ENCODE measurements around the gene HOXC9.

The HOXC9 gene

DNA sequence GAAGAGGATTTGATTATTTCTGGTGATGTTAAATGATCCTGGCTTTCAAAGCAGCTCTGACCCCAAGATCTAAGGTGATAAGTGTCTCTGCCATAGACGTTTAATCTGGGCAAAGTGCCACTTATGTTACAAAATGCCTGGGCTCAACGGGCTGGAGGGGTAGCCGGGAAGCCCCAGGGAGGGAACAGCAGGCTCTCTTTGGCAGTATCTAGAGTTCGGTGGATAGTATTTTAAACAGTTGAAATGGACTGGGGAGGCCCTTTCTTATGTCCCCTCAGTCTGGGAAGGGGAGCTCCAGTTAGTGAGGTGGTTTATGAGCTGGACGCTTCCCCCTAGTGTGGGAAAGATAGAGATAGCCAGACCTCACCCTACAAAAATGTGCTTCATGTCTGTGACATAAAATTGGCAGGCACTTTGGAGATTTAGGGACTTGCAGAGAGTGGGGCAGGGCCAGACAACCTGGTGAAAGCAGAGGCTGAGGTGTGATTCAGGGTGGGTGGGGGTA lies 32.5 kb upstream of the HOXC9 start:
- TF ChIP-seq, protein P1, sequence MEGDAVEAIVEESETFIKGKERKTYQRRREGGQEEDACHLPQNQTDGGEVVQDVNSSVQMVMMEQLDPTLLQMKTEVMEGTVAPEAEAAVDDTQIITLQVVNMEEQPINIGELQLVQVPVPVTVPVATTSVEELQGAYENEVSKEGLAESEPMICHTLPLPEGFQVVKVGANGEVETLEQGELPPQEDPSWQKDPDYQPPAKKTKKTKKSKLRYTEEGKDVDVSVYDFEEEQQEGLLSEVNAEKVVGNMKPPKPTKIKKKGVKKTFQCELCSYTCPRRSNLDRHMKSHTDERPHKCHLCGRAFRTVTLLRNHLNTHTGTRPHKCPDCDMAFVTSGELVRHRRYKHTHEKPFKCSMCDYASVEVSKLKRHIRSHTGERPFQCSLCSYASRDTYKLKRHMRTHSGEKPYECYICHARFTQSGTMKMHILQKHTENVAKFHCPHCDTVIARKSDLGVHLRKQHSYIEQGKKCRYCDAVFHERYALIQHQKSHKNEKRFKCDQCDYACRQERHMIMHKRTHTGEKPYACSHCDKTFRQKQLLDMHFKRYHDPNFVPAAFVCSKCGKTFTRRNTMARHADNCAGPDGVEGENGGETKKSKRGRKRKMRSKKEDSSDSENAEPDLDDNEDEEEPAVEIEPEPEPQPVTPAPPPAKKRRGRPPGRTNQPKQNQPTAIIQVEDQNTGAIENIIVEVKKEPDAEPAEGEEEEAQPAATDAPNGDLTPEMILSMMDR (IDR thresholded peaks at IDR 0.05; ENCODE audit: low read depth, low read length), result no peak
- no peak for DNase-seq (ENCODE audit: low read depth, low spot score)
- in situ Hi-C loops (cut with HindIII; ENCODE audit: low sequenced_read_pairs), result no loop called here
- no peak overlapping the region for H3K4me3 ChIP-seq (ENCODE audit: low read depth, low read length)

DNA sequence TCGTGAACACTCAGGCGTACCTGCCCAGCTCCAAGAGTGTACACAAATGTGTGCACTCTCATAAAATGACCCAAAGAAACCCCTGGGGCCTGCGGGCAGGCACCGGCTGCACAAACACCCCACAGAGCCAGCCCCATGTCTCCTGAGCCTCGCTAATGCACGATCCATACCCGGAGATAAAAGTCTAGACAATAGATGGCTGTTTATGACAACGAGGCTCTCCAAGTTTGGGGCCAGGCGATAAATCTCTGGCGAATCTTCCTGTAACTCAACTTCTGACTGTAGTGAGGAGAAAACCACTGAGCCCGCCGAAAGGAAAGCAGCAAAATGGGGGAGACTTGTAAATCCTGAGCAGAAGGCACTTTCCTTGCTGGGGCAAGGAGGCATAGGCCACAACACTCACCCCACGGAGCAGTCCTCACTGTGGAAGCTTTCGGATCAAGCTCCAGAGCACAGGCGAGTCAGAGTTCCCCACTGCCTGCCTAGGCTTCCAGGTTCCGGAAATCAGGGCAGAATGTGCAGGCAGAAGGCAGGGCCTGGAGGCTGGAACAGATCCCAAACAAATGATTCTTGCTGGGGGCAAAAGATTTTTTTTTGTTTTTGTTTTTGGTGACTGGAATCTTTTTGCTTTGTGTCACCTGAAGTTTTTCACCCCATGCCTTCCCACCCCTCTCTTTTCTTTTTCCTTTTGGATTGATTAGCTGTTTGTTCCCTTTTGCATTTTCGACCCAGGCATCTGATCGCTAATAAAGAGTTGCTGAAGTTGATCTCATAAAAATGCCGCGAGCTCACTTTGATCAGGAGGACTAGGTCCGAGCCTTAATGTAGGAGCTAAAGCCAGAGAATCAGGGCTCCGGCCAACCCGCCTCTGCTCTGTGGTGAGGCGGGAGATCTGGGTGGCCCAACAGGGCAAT lies 31.5 kb upstream of the HOXC9 start:
- no peak for DNase-seq (ENCODE audit: low read depth, low spot score)
- no peak overlapping the region for H3K4me3 ChIP-seq (ENCODE audit: low read depth, low read length)
- TF ChIP-seq, protein P1 (IDR thresholded peaks at IDR 0.05; ENCODE audit: low read depth, low read length), result no peak
- in situ Hi-C loops (cut with HindIII; ENCODE audit: low sequenced_read_pairs), result no loop called here

DNA sequence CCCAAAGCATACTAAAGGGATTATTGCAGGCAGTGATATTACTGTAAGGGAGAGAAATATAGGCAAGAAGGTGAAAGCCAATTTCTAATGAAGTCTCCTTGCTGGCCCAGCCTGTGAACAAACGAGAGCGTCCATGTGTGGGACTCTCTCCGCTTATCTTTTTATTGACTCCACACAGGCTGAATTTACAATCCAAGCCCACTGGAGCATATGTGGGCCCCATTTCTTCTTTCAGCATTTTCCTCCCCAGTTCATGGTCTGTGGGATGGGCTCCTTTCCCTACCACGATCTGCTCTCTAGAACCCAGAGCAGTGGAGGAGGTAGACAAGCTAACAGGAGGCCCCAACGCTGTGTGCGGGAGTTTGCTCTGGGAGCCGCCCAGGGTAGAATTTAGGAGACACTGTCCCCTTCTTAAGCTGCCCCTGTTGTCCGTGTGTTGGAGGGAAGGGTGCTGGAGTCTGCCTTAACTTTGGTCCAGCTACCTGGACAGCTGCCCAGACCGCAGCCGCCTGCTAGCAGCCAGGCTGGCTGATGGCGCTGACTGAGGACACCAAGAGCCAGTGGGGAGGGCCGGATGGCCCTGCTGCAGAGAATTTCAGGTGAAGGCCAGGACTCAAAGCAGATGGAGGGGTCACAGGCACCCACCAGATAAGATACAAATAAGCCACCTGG lies 30.2 kb upstream of the HOXC9 start:
- no peak for DNase-seq (ENCODE audit: low read depth, low spot score)
- in situ Hi-C loops (cut with HindIII; ENCODE audit: low sequenced_read_pairs), result no loop called here
- TF ChIP-seq, protein P1 (IDR thresholded peaks at IDR 0.05; ENCODE audit: low read depth, low read length), result no peak
- no peak overlapping the region for H3K4me3 ChIP-seq (ENCODE audit: low read depth, low read length)

DNA sequence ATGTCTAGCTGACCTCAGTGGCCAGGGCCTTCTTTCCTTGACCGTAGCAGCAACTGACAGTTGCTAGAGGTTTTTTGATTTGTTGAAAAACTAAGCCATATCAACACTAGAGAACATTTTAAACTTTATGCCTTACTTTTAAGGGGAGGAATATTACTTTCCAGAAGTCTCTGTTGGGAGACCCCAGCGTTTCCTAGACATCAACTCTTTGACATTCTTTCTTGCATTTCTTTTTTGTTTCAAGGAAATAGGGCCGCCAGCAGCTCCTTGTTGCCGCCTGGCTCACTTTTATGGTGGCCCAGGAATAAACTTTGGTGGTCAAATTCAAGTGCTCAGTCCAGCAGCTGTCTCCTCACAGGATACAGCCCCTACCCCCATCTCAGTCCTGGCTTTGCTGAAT lies 29.5 kb upstream of the HOXC9 start:
- TF ChIP-seq, protein P1 (IDR thresholded peaks at IDR 0.05; ENCODE audit: low read depth, low read length), result no peak
- H3K4me3 ChIP-seq (ENCODE audit: low read depth, low read length), result no peak overlapping the region
- no peak for DNase-seq (ENCODE audit: low read depth, low spot score)
- in situ Hi-C loops (cut with HindIII; ENCODE audit: low sequenced_read_pairs), result no loop called here

DNA sequence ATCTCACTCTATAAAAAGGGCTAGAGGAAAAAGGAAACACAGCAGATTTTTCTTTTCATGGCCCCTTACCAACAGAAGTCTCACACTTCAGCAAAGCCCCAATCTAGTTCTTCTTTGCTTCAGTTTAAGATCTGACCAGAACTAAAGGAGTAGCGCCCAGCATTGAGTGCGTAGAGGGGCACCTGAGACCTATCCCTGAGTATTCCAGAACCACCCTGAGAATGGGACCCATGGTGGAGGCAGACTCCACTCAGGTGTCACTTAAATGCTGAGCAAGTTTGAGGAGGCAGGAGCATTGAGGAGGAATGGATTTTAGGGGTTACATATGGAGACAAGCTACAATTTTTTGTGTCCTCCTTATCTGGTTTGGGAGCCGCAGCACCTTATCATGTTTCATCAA lies 28.8 kb upstream of the HOXC9 start:
- in situ Hi-C loops (cut with HindIII; ENCODE audit: low sequenced_read_pairs), result no loop called here

DNA sequence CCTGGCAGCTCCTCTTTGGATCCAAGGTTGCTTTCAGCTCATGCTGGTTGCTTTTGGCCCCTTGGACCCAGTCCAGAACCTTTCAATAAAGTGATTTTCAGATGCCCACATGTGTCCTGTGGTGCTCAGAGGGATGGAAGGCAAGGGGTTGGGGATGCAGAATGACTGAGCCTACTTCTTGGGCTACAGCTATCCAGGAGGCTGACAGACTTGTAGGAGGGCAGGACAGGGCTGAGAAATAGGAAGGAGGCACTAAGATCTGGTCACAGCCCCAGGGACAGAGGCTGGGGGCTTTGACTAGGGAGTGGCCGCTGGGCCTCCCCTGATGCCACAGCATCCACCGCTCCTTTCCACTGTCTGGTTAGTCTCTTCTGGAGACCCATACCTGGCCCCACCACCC lies 28.3 kb upstream of the HOXC9 start:
- in situ Hi-C loops (cut with HindIII; ENCODE audit: low sequenced_read_pairs), result no loop called here
- TF ChIP-seq, protein P1 (IDR thresholded peaks at IDR 0.05; ENCODE audit: low read depth, low read length), result no peak
- no peak for DNase-seq (ENCODE audit: low read depth, low spot score)
- H3K4me3 ChIP-seq (ENCODE audit: low read depth, low read length), result no peak overlapping the region

More for the DNA sequence above, 28.8 kb upstream of the HOXC9 start:
- DNase-seq (ENCODE audit: low read depth, low spot score), result no peak
- TF ChIP-seq, protein P1 (IDR thresholded peaks at IDR 0.05; ENCODE audit: low read depth, low read length), result no peak
- no peak overlapping the region for H3K4me3 ChIP-seq (ENCODE audit: low read depth, low read length)
